GM18505 (cell line): ENCODE measurements around the gene PSME3IP1.
A peak's percentile ranks its signal among the peaks of the same experiment; 100 is the strongest.
"Not testable (repeated sequence)": the region's sequence is repeated elsewhere in the genome, so short reads cannot be mapped to it uniquely, and the experiment has no call there.

Experiments used
- ATAC-seq: cut with Tn5 transposase; IDR thresholded peaks from one replicate; pipeline ENCODE4 v1.9.1; 2021; ENCODE audit not compliant: unreplicated experiment
- POLR2A ChIP-seq: IDR thresholded peaks from 4 replicates; pipeline ENCODE4 v1.6.1; 2011; ENCODE audit warnings: borderline replicate concordance; ENCODE audit not compliant: insufficient read depth, insufficient read length; ENCODE audit errors: extremely low read depth

The PSME3IP1 gene

GRCh38 chr16:57190136-57190535, 4.3 kb upstream of the PSME3IP1 start:
- TF ChIP-seq POLR2A, result no peak
- no peak for ATAC-seq

- not testable (repeated sequence) for ATAC-seq
Measured at GRCh38 chr16:57189527-57189926, 3.7 kb upstream of the PSME3IP1 start.

GRCh38 chr16:57188711-57189002, 2.8 kb upstream of the PSME3IP1 start:
- TF ChIP-seq POLR2A, result no peak
- no peak for ATAC-seq

- not testable (repeated sequence) for ATAC-seq
Measured at GRCh38 chr16:57187902-57188710, 2.3 kb upstream of the PSME3IP1 start.

GRCh38 chr16:57186872-57187854, 1.3 kb upstream of the PSME3IP1 start:
- TF ChIP-seq POLR2A, result peak; percentile 39
- no peak for ATAC-seq

GRCh38 chr16:57185446-57185944, 344 bp downstream of the PSME3IP1 start:
- TF ChIP-seq POLR2A, result no peak
- ATAC-seq, result peak; percentile 39

- TF ChIP-seq POLR2A, result no peak
- no peak for ATAC-seq
Measured at GRCh38 chr16:57184887-57185445, 873 bp downstream of the PSME3IP1 start.

- no peak for ATAC-seq
- TF ChIP-seq POLR2A, result no peak
Measured at GRCh38 chr16:57184113-57184512, 1.7 kb downstream of the PSME3IP1 start.

GRCh38 chr16:57179215-57179828, 6.5 kb downstream of the PSME3IP1 start:
- no peak for ATAC-seq
- no peak for TF ChIP-seq POLR2A

GRCh38 chr16:57178793-57179212, 7.0 kb downstream of the PSME3IP1 start:
- ATAC-seq, result no peak
- TF ChIP-seq POLR2A, result no peak

- ATAC-seq, result no peak
- TF ChIP-seq POLR2A, result no peak
Measured at GRCh38 chr16:57178196-57178595, 7.6 kb downstream of the PSME3IP1 start.

GRCh38 chr16:57175896-57176295, 9.9 kb downstream of the PSME3IP1 start:
- TF ChIP-seq POLR2A, result no peak
- ATAC-seq, result no peak

- ATAC-seq, result no peak
- no peak for TF ChIP-seq POLR2A
Measured at GRCh38 chr16:57172721-57173290, 13.0 kb downstream of the PSME3IP1 start.
